Activated naive CD4-positive, alpha-beta T cell (primary cell): ENCODE measurements around the gene CCDC144A.
"Not testable (repeated sequence)": the region's sequence is repeated elsewhere in the genome, so short reads cannot be mapped to it uniquely, and the experiment has no call there.

ENCODE experiments used
- DNase-seq, 4 experiments: peaks; one replicate each; lab custom pipeline; 2025; lab: John Stamatoyannopoulos, UW

Gene CCDC144A

DNA sequence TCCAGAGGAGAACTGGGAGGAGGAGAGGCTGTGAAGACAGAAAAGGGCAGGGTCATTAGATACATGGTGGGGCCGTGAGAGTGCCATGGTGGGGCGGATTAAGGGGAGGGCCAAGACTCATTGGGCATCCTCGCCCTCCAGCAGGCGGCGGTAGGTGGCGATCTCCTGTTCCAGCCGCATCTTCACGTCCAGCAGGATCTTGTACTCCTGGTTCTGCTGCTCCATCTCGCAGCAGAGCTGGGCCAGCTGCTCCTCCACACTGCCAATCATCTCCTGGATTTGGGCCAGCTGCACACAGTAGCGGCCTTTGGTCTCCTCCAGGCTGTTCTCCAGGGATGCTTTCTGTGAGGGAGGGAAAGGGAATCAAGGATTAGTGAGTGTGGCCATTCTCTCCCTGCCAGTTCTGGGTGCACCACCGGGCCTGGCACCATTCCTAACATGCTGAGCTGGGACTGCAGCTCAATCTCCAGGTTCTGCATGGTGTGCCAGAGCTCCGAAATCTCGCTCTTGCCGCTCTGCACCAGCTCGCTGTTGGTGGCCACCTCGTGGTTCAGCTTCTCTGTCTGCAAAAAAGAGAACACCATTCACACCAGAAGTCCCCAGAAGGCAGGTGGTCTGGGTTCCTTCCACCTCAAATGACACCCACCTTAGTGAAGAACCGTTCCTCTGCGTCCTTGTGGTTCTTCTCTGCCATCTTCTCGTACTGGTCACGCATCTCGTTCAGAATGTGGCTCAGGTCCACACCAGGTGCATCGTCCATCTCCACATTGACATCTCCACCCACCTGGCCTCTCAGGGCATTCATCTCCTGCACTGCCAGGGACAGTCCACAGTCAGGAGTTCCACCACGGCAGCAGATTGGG is 129.0 kb downstream of the CCDC144A start:
- DNase-seq = no peak

DNA sequence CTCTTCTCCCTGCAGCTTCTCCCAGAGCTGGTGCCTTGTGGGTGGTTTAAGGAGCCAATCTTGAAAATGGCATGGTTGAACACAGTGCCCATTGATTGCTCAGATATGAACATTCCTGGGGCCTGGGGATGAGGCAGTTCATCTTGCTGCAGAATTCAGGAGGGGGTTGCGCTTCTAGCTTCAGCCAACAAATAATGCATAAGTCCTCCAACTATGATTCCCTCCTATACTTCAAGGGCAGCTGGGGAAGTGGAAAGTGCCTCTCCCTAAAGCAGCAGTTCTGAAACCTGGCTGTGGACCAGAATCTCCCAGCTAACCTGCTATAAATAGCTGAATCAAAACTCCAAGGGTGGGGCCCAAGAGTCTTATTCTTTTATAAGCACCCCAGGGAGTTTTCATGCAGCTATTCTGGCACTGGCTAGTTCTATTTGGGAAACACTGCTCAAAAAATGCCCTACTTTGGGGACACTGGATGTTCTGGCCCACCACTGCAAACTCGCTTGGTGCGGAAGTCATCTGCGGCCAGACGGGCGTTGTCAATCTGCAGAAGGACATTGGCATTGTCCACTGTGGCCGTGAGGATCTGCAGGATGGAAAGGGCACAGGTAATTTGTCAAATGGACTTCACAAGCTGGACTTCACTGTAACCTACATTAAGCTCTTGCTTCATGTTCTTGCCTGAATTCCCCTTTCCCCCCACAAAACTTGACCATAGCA is 130.3 kb downstream of the CCDC144A start:
- no peak for DNase-seq

DNA sequence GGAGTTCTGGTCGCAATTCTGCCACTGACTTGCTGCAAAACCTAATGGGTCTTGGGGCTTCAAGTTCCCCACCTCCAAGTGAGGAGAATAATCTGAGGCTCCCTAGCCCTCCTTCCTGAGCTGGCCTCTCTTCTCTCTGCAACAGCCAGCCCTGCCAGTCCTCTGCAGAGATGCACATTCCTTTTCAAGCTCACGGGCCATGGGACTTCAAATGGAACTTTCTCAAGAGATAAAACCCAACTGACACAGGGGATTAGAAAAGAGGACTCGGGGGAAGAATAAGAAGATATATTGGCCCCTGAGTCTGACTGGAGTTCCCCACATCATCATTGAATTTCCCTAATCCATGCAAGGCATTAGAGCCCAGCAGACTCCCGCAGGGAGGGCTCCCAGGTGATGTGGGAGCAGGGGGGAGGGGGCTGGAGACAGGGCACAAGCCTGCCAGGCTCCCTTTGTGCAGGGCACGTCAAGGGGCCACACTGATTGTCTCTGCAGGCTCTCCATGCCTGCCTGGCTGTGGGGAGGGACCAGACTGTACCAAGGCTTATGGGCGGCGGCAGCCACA is 131.0 kb downstream of the CCDC144A start:
- no peak for DNase-seq

DNA sequence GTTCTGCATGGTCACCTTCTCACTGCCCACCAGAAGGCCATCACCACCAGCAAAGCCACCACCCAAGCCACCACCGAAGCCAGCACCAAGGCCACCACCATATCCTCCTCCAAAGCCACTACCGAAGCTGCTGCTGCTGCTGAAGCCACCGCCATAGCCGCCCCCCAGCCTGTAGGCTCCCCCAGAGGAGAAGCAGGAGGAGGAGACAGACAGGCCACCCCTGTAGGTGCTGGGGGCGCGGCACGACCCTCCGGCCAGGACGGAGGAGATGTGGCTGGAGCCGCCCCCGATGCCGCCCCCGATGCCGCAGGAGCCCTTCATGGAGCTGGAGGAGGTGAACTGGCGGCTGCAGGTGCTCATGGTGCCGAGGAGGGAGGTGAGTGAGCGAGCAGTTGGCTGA is 132.1 kb downstream of the CCDC144A start:
- not testable (repeated sequence) for DNase-seq

DNA sequence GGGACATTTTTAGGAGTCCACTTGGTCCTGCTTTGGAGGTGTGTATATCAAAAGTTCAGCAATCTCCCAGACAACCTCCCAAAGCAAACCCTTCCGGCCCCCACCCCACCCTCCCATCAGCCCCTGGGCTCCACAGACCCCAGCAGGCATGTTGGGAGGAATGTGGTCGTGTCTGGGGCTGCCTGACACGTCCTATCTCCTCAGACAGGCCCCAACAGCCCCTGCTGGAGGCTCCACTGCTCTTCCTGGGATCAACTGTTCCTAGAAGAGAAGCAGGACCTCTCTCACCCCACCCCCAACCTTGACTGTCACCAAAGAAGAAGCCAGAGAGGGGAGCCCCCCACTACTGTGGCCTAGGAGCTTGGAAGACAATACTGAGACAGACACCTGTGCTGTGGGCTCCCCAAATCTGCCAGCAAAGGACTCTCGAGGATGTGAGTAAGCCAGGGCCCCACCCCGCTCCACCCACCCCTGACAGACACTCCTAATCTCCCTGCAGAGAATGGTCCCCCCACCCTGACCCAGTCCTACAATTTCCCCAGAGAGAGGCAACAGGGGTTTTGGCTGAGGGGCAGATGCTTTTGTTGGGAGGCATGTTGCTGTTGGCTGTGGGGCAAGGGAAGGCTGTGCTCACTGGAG is 133.8 kb downstream of the CCDC144A start:
- DNase-seq = not testable (repeated sequence)
